Inflammatory macrophage treated with lipopolysaccharide for 1 hour (primary cell): ENCODE measurements around the gene KCNJ5.

Experiments used
- DNase-seq, 2 donors: peaks; one replicate each; pipeline ENCODE4 v3.0.0-alpha.2; 2020 to 2022

KCNJ5 gene

GRCh38 chr11:128964463-128964930, 73.3 kb downstream of the KCNJ5 start:
- DNase-seq, result no peak

- peak; percentile 10 to 48 for DNase-seq
These were observed 74.3 kb downstream of the KCNJ5 start for GRCh38 chr11:128965485-128965884.

GRCh38 chr11:128967578-128967977, 76.4 kb downstream of the KCNJ5 start:
- no peak for DNase-seq

GRCh38 chr11:128968916-128969315, 77.8 kb downstream of the KCNJ5 start:
- DNase-seq, result no peak
